Measurements from ENCODE around the gene TCEAL9. TPM values are rescaled to one million over a fixed set of nuclear protein-coding genes. Genes with fewer than 3 reads are reported as not detected.

TCEAL9 gene
- total RNA-seq, 4 donors from 2014 or later = 24.3 to 37.7 (median 27.5) TPM

DNA sequence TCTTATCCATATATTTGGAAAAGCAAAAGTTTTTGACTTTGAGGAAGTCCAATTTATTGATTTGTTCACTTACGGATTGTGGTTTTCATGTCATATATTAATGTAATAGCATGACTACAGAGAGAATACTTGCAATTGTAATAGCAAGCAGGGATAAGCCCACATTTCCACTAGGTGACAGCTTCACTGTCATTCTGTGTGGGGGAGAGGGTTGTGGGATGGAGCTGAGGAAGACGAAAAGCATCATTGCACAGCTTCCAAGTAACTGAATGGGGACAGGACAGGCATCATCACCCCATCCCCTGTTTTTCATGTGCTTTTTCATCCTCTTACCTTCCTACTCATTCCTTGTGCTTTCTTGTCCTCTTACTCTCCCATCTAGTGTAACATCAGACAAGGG is 51.5 kb downstream of the TCEAL9 start:
- TF ChIP-seq, protein P1, sequence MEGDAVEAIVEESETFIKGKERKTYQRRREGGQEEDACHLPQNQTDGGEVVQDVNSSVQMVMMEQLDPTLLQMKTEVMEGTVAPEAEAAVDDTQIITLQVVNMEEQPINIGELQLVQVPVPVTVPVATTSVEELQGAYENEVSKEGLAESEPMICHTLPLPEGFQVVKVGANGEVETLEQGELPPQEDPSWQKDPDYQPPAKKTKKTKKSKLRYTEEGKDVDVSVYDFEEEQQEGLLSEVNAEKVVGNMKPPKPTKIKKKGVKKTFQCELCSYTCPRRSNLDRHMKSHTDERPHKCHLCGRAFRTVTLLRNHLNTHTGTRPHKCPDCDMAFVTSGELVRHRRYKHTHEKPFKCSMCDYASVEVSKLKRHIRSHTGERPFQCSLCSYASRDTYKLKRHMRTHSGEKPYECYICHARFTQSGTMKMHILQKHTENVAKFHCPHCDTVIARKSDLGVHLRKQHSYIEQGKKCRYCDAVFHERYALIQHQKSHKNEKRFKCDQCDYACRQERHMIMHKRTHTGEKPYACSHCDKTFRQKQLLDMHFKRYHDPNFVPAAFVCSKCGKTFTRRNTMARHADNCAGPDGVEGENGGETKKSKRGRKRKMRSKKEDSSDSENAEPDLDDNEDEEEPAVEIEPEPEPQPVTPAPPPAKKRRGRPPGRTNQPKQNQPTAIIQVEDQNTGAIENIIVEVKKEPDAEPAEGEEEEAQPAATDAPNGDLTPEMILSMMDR (IDR thresholded peaks at IDR 0.05) = no peak
- no peak for TF ChIP-seq POLR2A (IDR thresholded peaks at IDR 0.05)
- no peak overlapping the region for H3K4me3 ChIP-seq (ENCODE audit: low read depth, poor library complexity, severe bottlenecking)
- intact Hi-C loops (cut with DNase I; ENCODE audit: low total_unique reads) = no loop called here
- DNase-seq (ENCODE audit: low spot score in 2 of 2) = no peak
- 86 to 97% methylated on average over 2 of the region's 2 CpGs for WGBS, 2 donors

Other genes starting within 250 kb of the TCEAL9 start
- gene BEX4, start 141.4 kb upstream of the TCEAL9 start, total RNA-seq = 10 to 100 TPM; 15.1 to 32.9 (median 25.7) TPM
- 10 to 100 TPM; 38.4 to 54.6 (median 47.9) TPM for gene TCEAL8, start 101.4 kb upstream of the TCEAL9 start, total RNA-seq
- not detected for gene TCEAL5, start 79.8 kb upstream of the TCEAL9 start, total RNA-seq
- gene BEX2, start 45.5 kb upstream of the TCEAL9 start, total RNA-seq = 10 to 100 TPM; 12.2 to 24.4 (median 18.8) TPM
- 1 to 10 TPM in 3 of 4 donors, not detected in 1; 1.8 to 4.0 (median 2.4) TPM for gene TCEAL7, start 26.3 kb upstream of the TCEAL9 start, total RNA-seq
- gene BEX3, start 20.0 kb downstream of the TCEAL9 start, total RNA-seq = 10 to 100 TPM; 41.4 to 66.6 (median 57.3) TPM
- under 1 TPM; 0.13 to 0.84 (median 0.38) TPM for gene RAB40A, start 163.0 kb downstream of the TCEAL9 start, total RNA-seq
- gene TCEAL4, start 229.0 kb downstream of the TCEAL9 start, total RNA-seq = 10 to 100 TPM; 63.7 to 98.8 (median 80.4) TPM